ENCODE measurements around the gene LEMD1.
A peak's percentile ranks its signal among the peaks of the same experiment; 100 is the strongest.

LEMD1 gene

DNA sequence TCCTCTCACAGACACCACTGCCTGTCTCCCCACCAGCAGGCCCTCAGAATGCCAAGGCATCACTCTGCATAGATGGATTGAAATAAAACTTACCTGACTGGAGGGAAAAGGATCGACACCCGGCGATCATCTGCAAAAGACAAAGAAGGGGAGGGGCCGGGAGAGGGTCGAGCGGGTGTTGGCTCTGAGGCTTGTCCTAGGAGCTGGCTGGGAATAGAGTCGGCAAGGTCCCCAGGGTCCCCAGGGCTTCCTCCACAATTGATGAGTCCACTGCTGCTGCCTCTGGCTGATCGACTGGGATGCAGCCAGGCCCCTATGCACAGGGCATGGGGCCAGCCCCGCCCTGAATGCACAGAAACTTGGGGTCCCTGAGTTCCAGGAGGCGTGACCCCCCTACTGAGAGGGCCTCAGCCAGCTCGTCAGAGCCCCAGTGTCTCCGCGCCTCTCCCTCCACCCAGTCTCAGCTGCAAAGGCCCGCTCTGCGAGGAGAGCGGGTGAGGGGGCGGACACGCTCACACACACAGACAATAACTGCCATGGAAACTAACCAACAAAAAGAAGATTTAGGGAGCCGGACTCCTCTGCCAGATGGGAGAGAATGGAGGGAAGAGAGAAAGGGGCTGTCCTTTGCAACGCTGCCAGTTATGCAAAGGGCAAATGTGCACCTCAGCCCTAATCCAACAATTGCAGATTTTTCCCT is 65.3 kb downstream of the LEMD1 start, which contains the start of gene KLHDC8A:
Gene KLHDC8A, minus strand, starts transcription at position 483 of the 700 bp plus-strand sequence. CDS start 13,318 bp downstream, outside the sequence.
- Histone ChIP-seq H4K91ac (ENCODE audit: low read depth, low read length, poor library complexity) (peak within 1 kb of the TSS; percentile 12), H2AFZ (ENCODE audit: low read length) (peak within 1 kb of the TSS; percentile 86), H3K14ac (ENCODE audit: low read length) (peak within 1 kb of the TSS; percentile 72), H4K8ac (ENCODE audit: low read depth, low read length) (no peak within 1 kb of the TSS), H3K4me2 (ENCODE audit: insufficient read depth, low read length, poor library complexity, severe bottlenecking) (peak within 1 kb of the TSS; percentile 65), H3K9ac (ENCODE audit: low read depth, low read length, poor library complexity) (peak within 1 kb of the TSS; percentile 75), H3K4ac (ENCODE audit: low read length) (peak within 1 kb of the TSS; percentile 7), H2BK15ac (ENCODE audit: low read length) (peak within 1 kb of the TSS; percentile 16), H3K9me3 (replicated peaks in 1 of 2; ENCODE audit: control insufficient read depth in 2 of 2, insufficient read depth in 1 of 2, low read depth in 1 of 2, low read length in 2 of 2) (no peaks in the 10 kb centered on the region), H2BK5ac (ENCODE audit: low read length) (peak within 1 kb of the TSS; percentile 99), H3K27ac (replicated peaks; ENCODE audit: low read length) (peak within 1 kb of the TSS; percentile 95), H2BK120ac (ENCODE audit: low read depth, low read length) (peak within 1 kb of the TSS; percentile 81), H2AK5ac (ENCODE audit: low read depth, low read length) (peak within 1 kb of the TSS; percentile 72), H2BK12ac (ENCODE audit: low read length) (peak within 1 kb of the TSS; percentile 47), H3K79me1 (ENCODE audit: low read depth, low read length) (peaks cover 7% of the 10 kb centered on the region), H3K36me3 (replicated peaks in 1 of 2; ENCODE audit: control insufficient read depth in 2 of 2, insufficient read depth in 2 of 2, low read length in 2 of 2) (no peaks in the 10 kb centered on the region), H3K18ac (ENCODE audit: low read length) (peak within 1 kb of the TSS; percentile 94), H3K23ac (ENCODE audit: low read depth, low read length, poor library complexity) (no peak within 1 kb of the TSS), H3K4me3 (ENCODE audit: low read length in 2 of 2) (peak within 1 kb of the TSS; percentile 47 to 73), H3K27me3 (ENCODE audit: control insufficient read depth in 3 of 3, insufficient read depth in 3 of 3, low read depth in 1 of 3, low read length in 3 of 3) (no peaks in the 10 kb centered on the region), H3K4me1 (ENCODE audit: control insufficient read depth in 2 of 2, insufficient read depth in 1 of 2, low read depth in 1 of 2, low read length in 2 of 2) (peaks cover 30 to 40% of the 10 kb centered on the region in 2 donors)
- peak; percentile 79 for DNase-seq (ENCODE audit: low spot score)
- WGBS, 2 donors (ENCODE audit: extremely low coverage in 2 of 2, insufficient read length in 2 of 2, insufficient replicate concordance in 1 of 2) = no CpG with 5 or more reads among the region's 20 CpGs

DNA sequence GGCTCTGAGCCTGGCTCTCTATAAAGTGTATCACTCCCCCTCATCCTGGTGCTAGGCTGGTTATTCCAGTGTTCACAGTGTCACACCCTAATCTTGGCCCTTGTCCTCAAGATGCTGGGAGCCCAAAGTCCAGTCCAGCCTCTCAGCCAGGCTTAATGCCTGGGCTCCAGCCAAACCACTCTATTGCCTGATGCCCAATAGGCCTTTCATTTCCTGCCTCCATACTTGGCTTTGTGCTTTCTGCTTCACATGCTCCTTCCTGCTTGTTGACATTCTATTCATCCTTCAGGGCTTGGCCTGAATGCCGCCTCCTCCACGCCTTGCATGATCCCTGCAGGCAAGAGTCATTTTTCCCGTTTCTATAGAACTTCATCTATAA is 66.8 kb downstream of the LEMD1 start:
- peaks cover 37 to 44% of the 10 kb centered on the region in 2 donors for H3K4me1 ChIP-seq (ENCODE audit: control insufficient read depth in 2 of 2, insufficient read depth in 1 of 2, low read depth in 1 of 2, low read length in 2 of 2)
- no peak overlapping the region for H2BK15ac ChIP-seq (ENCODE audit: low read length)
- no peaks in the 10 kb centered on the region for H3K27me3 ChIP-seq (ENCODE audit: control insufficient read depth in 3 of 3, insufficient read depth in 3 of 3, low read depth in 1 of 3, low read length in 3 of 3)
- no peak overlapping the region for H2BK120ac ChIP-seq (ENCODE audit: low read depth, low read length)
- no peak overlapping the region for H2AFZ ChIP-seq (ENCODE audit: low read length)
- no peak overlapping the region for H2BK12ac ChIP-seq (ENCODE audit: low read length)
- peaks cover 7% of the 10 kb centered on the region for H3K79me1 ChIP-seq (ENCODE audit: low read depth, low read length)
- no peak overlapping the region for H2AK5ac ChIP-seq (ENCODE audit: low read depth, low read length)
- H3K9ac ChIP-seq (ENCODE audit: low read depth, low read length, poor library complexity) = no peak overlapping the region
- no peaks in the 10 kb centered on the region for H3K36me3 ChIP-seq (replicated peaks in 1 of 2; ENCODE audit: control insufficient read depth in 2 of 2, insufficient read depth in 2 of 2, low read length in 2 of 2)
- no peak overlapping the region for H3K23ac ChIP-seq (ENCODE audit: low read depth, low read length, poor library complexity)
- H3K18ac ChIP-seq (ENCODE audit: low read length) = no peak overlapping the region
- peak overlapping the region; percentile 2 for H3K27ac ChIP-seq (replicated peaks; ENCODE audit: low read length)
- H3K4ac ChIP-seq (ENCODE audit: low read length) = no peak overlapping the region
- H3K9me3 ChIP-seq (replicated peaks in 1 of 2; ENCODE audit: control insufficient read depth in 2 of 2, insufficient read depth in 1 of 2, low read depth in 1 of 2, low read length in 2 of 2) = no peaks in the 10 kb centered on the region
- no peak overlapping the region for H4K8ac ChIP-seq (ENCODE audit: low read depth, low read length)
- no peak overlapping the region for H3K14ac ChIP-seq (ENCODE audit: low read length)
- H2BK5ac ChIP-seq (ENCODE audit: low read length) = no peak overlapping the region
- no peak for DNase-seq (ENCODE audit: low spot score)
- H3K4me3 ChIP-seq (ENCODE audit: low read length in 2 of 2) = peak overlapping the region in 1 of 2 donors; percentile 5
- WGBS, 2 donors (ENCODE audit: extremely low coverage in 2 of 2, insufficient read length in 2 of 2, insufficient replicate concordance in 1 of 2) = no CpG with 5 or more reads among the region's 3 CpGs
- peak overlapping the region; percentile 24 for H3K4me2 ChIP-seq (ENCODE audit: insufficient read depth, low read length, poor library complexity, severe bottlenecking)
- H4K91ac ChIP-seq (ENCODE audit: low read depth, low read length, poor library complexity) = no peak overlapping the region

DNA sequence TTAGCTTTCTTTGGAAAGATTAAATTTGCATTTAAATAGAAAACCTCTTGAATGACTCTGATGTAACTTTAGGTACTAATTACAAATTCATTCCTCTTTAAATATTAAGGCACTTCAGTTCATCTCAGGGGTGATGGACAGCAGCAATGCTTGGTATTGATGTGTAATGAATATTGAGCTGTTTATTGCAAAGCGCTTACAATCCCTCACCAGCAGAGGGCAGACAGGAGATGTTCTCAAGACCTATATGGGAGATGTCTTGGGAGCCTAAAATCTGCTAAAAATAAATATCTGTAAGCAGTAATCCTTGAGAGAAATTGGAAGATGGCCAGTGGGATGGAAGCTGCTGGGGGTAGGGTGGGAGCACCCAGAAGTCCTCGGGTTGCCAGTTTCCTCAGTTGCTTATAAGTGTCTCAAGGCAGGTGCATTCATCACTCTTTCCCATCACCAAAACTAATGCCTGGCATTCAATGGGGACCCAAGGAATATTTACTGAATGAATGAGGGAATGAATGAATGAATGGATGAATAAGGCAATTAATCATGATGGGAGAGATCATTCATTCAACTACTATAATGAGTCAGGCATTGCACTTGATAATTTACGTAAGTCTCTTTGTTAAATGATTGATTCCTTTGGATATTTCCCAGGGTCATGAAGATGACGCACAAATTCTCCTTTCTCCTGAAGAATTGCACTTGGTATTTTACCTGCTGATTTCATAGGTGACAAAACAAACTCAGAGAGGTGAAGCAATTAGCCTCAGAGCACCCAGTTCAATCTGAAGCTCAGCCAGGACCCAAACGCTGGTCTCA is 67.4 kb downstream of the LEMD1 start:
- no peak overlapping the region for H4K91ac ChIP-seq (ENCODE audit: low read depth, low read length, poor library complexity)
- no peak overlapping the region for H3K18ac ChIP-seq (ENCODE audit: low read length)
- H3K36me3 ChIP-seq (replicated peaks in 1 of 2; ENCODE audit: control insufficient read depth in 2 of 2, insufficient read depth in 2 of 2, low read length in 2 of 2) = no peaks in the 10 kb centered on the region
- H2AK5ac ChIP-seq (ENCODE audit: low read depth, low read length) = no peak overlapping the region
- no peak overlapping the region for H3K23ac ChIP-seq (ENCODE audit: low read depth, low read length, poor library complexity)
- H3K4ac ChIP-seq (ENCODE audit: low read length) = no peak overlapping the region
- H3K4me1 ChIP-seq (ENCODE audit: control insufficient read depth in 2 of 2, insufficient read depth in 1 of 2, low read depth in 1 of 2, low read length in 2 of 2) = peaks cover 36 to 47% of the 10 kb centered on the region in 2 donors
- no peak overlapping the region for H3K14ac ChIP-seq (ENCODE audit: low read length)
- H3K27me3 ChIP-seq (ENCODE audit: control insufficient read depth in 3 of 3, insufficient read depth in 3 of 3, low read depth in 1 of 3, low read length in 3 of 3) = no peaks in the 10 kb centered on the region
- no peak overlapping the region for H4K8ac ChIP-seq (ENCODE audit: low read depth, low read length)
- no peak for DNase-seq (ENCODE audit: low spot score)
- no peak overlapping the region for H2BK12ac ChIP-seq (ENCODE audit: low read length)
- no peak overlapping the region for H3K9ac ChIP-seq (ENCODE audit: low read depth, low read length, poor library complexity)
- peak overlapping the region; percentile 2 for H3K27ac ChIP-seq (replicated peaks; ENCODE audit: low read length)
- H3K4me2 ChIP-seq (ENCODE audit: insufficient read depth, low read length, poor library complexity, severe bottlenecking) = peak overlapping the region; percentile 35
- no peaks in the 10 kb centered on the region for H3K9me3 ChIP-seq (replicated peaks in 1 of 2; ENCODE audit: control insufficient read depth in 2 of 2, insufficient read depth in 1 of 2, low read depth in 1 of 2, low read length in 2 of 2)
- peak overlapping the region in 1 of 2 donors; percentile 5 for H3K4me3 ChIP-seq (ENCODE audit: low read length in 2 of 2)
- no peak overlapping the region for H2BK15ac ChIP-seq (ENCODE audit: low read length)
- no peak overlapping the region for H2BK120ac ChIP-seq (ENCODE audit: low read depth, low read length)
- no CpG with 5 or more reads among the region's 5 CpGs for WGBS, 2 donors (ENCODE audit: extremely low coverage in 2 of 2, insufficient read length in 2 of 2, insufficient replicate concordance in 1 of 2)
- no peak overlapping the region for H2AFZ ChIP-seq (ENCODE audit: low read length)
- no peak overlapping the region for H2BK5ac ChIP-seq (ENCODE audit: low read length)
- H3K79me1 ChIP-seq (ENCODE audit: low read depth, low read length) = peaks cover 7% of the 10 kb centered on the region

GRCh38 chr1:205353612-205354011 is 68.2 kb downstream of the LEMD1 start:
- no peak overlapping the region for H3K4ac ChIP-seq (ENCODE audit: low read length)
- H2AK5ac ChIP-seq (ENCODE audit: low read depth, low read length) = peak overlapping the region; percentile 62
- peak overlapping the region; percentile 68 for H3K18ac ChIP-seq (ENCODE audit: low read length)
- no peak overlapping the region for H3K4me3 ChIP-seq (ENCODE audit: low read length in 2 of 2)
- H4K91ac ChIP-seq (ENCODE audit: low read depth, low read length, poor library complexity) = no peak overlapping the region
- peaks cover 36 to 51% of the 10 kb centered on the region in 2 donors for H3K4me1 ChIP-seq (ENCODE audit: control insufficient read depth in 2 of 2, insufficient read depth in 1 of 2, low read depth in 1 of 2, low read length in 2 of 2)
- no peak overlapping the region for H3K27ac ChIP-seq (replicated peaks; ENCODE audit: low read length)
- H2BK12ac ChIP-seq (ENCODE audit: low read length) = no peak overlapping the region
- no peak overlapping the region for H3K9ac ChIP-seq (ENCODE audit: low read depth, low read length, poor library complexity)
- H2AFZ ChIP-seq (ENCODE audit: low read length) = no peak overlapping the region
- no peak overlapping the region for H3K14ac ChIP-seq (ENCODE audit: low read length)
- H3K36me3 ChIP-seq (replicated peaks in 1 of 2; ENCODE audit: control insufficient read depth in 2 of 2, insufficient read depth in 2 of 2, low read length in 2 of 2) = no peaks in the 10 kb centered on the region
- H3K23ac ChIP-seq (ENCODE audit: low read depth, low read length, poor library complexity) = no peak overlapping the region
- no peak overlapping the region for H2BK120ac ChIP-seq (ENCODE audit: low read depth, low read length)
- no peak overlapping the region for H4K8ac ChIP-seq (ENCODE audit: low read depth, low read length)
- no peak overlapping the region for H3K4me2 ChIP-seq (ENCODE audit: insufficient read depth, low read length, poor library complexity, severe bottlenecking)
- H3K9me3 ChIP-seq (replicated peaks in 1 of 2; ENCODE audit: control insufficient read depth in 2 of 2, insufficient read depth in 1 of 2, low read depth in 1 of 2, low read length in 2 of 2) = no peaks in the 10 kb centered on the region
- peaks cover 7% of the 10 kb centered on the region for H3K79me1 ChIP-seq (ENCODE audit: low read depth, low read length)
- no peak overlapping the region for H2BK15ac ChIP-seq (ENCODE audit: low read length)
- no CpG with 5 or more reads among the region's 6 CpGs for WGBS, 2 donors (ENCODE audit: extremely low coverage in 2 of 2, insufficient read length in 2 of 2, insufficient replicate concordance in 1 of 2)
- H2BK5ac ChIP-seq (ENCODE audit: low read length) = no peak overlapping the region
- no peaks in the 10 kb centered on the region for H3K27me3 ChIP-seq (ENCODE audit: control insufficient read depth in 3 of 3, insufficient read depth in 3 of 3, low read depth in 1 of 3, low read length in 3 of 3)
- no peak for DNase-seq (ENCODE audit: low spot score)

Measured in neuronal stem cell (in vitro differentiated cells).